BLaER1 (cell line): ENCODE results near the gene AZU1.

Experiments used
- H3K27ac ChIP-seq: shearing (Covaris generic); formaldehyde crosslinking; 2 replicates; pipeline ENCODE4 v1.8.1; 2022
- H3K27me3 ChIP-seq: shearing (Covaris generic); formaldehyde crosslinking; 2 replicates; pipeline ENCODE4 v1.8.1; 2022
- H3K36me3 ChIP-seq: shearing (Covaris generic); formaldehyde crosslinking; 2 replicates; pipeline ENCODE4 v1.8.1; 2022
- H3K4me1 ChIP-seq: shearing (Covaris generic); formaldehyde crosslinking; 2 replicates; pipeline ENCODE4 v1.8.1; 2022
- H3K4me2 ChIP-seq: shearing (Covaris generic); formaldehyde crosslinking; 2 replicates; pipeline ENCODE4 v1.8.1; 2022
- H3K4me3 ChIP-seq: shearing (Covaris generic); formaldehyde crosslinking; 2 replicates; pipeline ENCODE4 v1.8.1; 2022
- H3K9ac ChIP-seq: shearing (Covaris generic); formaldehyde crosslinking; 2 replicates; pipeline ENCODE4 v1.8.1; 2022
- H3K9me3 ChIP-seq: shearing (Covaris generic); formaldehyde crosslinking; 2 replicates; pipeline ENCODE4 v1.8.1; 2022
- H4K20me1 ChIP-seq: shearing (Covaris generic); formaldehyde crosslinking; 2 replicates; pipeline ENCODE4 v1.8.1; 2022
- Cebpa-rat ChIP-seq: shearing (Covaris generic); IDR thresholded peaks from 2 replicates; pipeline ENCODE4 v1.8.1; 2022

Gene AZU1

DNA sequence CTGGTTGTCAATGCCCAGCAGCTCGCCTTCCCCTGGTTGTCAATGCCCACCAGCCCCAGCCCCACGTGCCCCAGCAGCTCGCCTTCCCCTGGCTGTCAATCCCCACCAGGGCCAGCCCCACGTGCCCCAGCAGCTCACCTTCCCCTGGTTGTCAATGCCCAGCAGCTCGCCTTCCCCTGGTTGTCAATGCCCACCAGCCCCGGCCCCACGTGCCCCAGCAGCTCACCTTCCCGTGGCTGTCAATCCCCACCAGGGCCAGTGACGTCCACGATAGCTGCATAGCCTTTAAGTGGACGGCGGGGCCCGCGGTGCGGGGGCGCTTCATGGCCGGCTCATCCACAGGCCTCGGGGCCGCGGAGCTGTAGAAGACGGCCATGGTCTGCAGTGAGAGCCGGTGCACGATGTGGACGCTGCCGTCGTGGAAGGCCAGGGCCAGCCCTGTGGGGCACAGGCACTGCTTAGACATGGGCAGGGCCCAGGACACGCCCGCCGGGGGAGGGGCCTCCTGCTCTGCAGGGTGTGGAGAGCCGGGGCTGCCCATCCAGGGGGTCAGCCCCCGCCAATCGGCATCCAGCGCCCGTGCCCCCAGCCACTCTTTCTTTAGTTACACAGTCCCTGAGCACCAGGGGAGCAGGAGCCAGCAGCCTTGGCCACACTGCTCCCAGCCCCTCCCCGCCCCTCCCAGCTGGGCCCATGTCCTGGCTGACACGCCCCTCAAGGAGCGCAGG is 52.2 kb downstream of the AZU1 start:
- no peaks in the 10 kb centered on the region for H3K4me1 ChIP-seq
- H3K9ac ChIP-seq = no peak overlapping the region
- no peaks in the 10 kb centered on the region for H3K27me3 ChIP-seq
- peaks cover 37% of the 10 kb centered on the region for H4K20me1 ChIP-seq
- H3K36me3 ChIP-seq = peaks cover 84% of the 10 kb centered on the region
- no peak overlapping the region for H3K27ac ChIP-seq
- no peak overlapping the region for H3K4me3 ChIP-seq
- no peaks in the 10 kb centered on the region for H3K9me3 ChIP-seq
- H3K4me2 ChIP-seq = no peak overlapping the region
- TF ChIP-seq Cebpa-rat = no peak
